GM19452 (cell line): ENCODE results near the gene ATOSA.

Experiments
- ATAC-seq: cut with Tn5 transposase; IDR thresholded peaks from one replicate; pipeline ENCODE4 v1.9.1; 2021; ENCODE audit not compliant: unreplicated experiment

ATOSA gene

DNA sequence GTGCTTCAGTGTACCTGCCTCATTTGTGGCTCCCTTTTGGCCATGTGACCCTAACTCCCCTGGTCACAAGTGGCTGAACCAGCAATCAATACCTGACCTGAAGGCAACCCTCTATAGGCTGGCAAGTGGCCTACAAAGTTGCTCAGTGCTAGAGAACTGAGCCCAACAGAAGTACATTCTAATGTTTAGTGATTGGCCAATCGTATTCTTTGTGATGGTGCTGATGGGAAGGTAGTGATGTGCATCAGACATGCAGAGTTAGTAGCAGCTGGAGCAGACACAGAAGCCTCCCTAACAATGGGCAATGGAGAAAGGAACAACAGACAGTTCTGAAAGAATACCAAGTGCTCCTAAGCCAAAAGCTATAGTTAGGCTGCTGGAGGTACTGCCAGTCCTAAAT lies 10.4 kb upstream of the ATOSA start:
- ATAC-seq: no peak

DNA sequence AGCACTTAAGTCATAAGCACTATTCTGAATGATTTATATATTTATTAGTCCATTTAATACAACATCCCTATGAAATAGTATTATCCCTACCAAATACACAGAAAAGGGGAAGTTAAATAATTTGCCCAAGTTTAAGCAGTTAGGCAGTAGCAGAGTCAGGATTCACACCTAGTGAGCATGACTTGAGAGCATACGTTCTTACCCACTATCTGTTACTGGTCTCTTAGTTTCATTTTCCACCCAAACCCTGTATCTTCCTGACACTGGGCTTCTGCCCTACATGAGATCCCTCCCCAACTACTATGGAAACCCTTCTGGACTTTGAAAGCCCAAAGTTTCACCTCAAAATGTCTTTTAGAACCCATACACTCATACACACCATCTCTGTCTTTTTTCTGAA lies 4.4 kb upstream of the ATOSA start:
- peak; percentile 69 for ATAC-seq

DNA sequence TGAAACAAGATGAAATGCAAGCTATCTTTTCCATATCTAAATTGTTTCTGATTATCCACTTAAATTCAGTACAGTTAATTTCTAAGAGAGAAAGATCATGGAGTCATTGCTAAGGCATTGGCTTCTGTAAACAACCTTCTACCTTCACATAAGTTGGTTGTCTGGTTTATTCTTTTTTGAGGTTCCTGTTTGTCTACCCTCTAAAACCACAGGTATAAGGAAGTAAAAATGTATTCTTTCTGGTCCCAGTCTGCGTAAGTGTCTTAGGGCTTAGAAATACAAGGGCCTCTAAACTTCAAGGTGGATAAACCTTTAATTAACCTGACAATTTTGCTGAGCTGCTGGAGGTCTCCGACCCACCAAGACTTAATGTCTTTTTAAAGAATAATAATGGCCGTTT lies 3.6 kb upstream of the ATOSA start:
- ATAC-seq: no peak

DNA sequence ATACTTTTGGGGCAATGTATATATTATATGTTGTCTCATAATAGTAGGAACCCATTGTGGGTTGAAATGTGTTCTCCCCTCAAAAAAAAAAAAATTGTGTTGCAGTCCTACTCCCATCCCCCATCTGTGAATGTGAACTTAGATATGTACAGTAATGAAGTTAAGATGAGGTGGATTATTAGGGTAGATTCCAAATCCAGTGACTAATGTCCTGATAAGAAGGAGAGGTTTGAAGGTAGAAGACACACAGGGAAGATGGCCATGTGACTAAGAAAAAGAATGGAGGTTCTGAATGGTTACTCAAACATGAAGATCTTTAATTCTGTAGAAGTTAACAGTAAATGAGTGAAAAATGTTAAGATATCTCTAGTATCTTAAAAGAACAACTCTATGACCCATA lies 3.0 kb upstream of the ATOSA start:
- ATAC-seq: no peak

DNA sequence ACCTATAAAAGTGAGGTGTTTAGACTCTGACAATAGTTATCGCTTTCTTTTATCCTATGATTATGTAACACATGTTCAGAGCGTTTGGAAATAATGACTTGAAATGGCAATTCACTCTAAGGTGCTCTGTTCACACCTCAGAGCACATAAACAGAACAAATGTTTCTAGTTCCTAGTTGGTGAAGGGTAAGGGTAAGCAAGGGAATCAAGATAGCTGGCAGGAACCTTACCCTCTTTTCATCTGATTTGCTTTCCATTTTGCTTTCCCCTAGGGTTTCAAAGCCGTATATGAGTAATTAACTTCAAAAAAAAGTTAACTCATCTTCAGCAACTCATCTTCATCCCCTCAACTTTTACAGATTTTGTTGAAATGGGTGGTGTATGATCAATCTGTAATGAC lies 2.3 kb upstream of the ATOSA start:
- no peak for ATAC-seq

DNA sequence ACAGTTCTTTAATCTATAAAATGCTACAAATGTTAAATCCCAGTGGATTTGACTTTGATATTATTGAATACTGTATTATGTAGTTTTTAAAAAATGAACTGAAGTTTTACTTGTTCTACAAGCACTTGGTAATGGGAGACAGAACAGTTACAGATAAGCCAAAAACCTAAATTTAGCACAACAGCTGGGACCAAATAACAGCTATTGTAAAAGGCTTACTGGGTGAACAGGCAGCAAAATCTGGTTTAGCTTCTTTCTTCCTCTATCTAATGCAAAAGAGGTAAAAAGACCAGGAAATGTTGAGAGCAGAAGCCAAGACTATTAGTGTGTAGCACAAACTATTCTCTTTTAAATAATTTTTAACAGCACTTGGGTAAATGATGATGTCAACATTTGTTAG lies 1.6 kb upstream of the ATOSA start:
- no peak for ATAC-seq

DNA sequence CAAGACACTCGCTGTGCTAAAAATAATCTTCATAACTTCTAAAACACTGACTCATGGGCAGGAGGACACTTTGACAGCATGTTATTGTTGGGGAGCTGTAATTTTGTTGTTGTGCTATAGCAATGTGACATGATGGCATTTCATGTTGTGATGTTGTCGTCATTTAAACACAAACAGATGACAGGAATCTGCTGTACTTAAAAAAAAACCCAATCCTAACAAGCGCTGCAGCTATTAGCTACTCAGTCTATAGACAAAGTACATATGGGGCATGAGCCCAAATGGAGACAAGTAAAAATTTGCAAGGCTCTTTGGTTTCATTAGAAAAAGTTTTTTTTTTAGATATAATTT lies 828 bp upstream of the ATOSA start:
- ATAC-seq: no peak

DNA sequence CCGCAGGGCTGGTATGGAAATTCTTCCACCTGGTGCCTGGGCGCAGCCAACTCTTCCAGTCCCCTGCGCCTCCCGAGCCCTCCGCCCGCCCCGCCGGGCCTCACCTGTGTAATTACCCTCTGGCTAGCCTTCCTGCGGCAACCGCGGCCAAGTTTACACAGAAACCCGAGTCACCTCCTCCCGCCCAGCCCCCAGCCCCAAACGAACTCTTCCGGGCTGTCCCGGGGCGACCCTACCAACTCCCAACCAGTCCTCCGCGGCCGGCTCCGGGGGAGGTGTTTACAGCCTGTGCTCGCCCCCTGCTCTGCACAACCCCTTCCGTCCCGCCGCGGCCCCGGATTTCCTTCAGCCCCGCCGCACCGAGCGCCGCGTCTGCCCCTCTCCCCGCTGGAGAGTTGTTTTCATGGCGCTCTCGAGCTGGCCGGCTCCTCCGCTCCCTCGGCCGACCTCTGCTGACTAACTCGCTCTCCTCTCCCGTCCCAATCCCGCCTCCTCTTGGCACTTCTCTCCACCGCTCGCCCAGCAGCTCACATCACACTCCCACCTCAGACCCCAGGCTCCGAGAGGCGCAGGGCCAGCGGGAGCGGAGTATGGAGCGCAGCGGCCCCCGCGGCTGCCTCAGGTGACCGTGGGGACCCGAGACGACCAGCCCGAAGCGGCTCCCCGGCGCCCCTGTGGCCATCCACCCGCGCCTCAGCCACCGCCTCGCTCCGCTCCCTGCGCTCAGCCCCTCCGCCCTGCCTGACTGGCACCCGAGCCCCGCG lies 538 bp downstream of the ATOSA start:
- ATAC-seq: peak; percentile 18

DNA sequence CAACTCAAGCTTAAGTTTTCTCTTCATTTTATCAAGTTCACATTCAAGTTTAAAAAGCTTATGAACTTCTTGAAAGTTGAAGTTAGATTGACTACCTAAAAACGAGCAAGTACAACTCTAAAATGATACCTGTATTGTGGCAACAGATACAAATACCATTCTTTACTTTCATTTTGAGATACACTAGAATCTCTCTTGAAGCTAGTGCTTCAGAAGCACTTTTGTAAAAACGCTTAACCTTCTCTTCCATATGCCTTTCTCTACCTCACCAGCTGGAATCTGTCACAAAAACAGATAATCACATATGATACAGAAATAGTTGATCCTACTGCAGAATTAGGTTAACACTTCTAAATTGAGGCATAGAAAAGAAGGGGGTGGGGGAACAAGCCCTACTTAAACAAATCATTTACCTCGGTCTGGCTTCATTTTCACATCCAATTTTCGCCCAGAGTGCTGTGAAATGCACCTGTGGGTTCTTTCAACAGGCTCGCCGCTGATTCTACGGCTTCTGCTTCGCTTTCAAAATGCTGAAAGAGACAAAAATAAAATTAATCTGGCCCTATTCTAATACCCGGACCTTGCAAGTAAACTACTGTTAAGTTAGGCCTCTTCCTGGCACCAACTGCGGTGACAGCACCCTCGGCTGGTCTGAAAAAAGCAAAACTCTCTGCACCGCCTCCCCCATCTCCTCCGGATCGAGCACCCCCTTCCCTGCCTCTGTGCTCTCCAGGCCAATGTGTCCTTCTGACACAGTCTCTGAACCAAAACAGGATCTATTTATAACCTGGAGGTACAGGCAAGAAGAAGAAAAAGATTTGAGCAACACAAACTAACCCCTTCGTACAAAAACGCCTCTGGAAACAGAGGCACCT lies 1.4 kb downstream of the ATOSA start:
- peak; percentile 32 for ATAC-seq

DNA sequence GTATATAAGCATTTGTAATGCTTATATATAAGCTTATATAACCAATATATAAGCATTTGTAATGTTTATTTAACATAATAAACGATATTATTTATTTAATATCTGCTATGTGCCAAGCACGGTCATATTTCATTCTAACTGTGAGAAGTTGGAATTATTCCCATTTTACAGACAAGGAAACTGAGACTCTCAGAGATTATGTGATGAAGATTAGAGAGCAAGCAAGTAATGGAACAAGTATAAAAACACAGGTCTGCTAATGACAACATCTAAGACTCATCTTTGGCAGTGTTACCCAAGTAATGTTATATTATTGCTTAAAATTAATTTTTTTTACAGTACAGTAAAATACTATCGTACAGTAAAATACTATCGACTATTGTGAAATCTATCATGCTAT lies 4.4 kb downstream of the ATOSA start:
- no peak for ATAC-seq

DNA sequence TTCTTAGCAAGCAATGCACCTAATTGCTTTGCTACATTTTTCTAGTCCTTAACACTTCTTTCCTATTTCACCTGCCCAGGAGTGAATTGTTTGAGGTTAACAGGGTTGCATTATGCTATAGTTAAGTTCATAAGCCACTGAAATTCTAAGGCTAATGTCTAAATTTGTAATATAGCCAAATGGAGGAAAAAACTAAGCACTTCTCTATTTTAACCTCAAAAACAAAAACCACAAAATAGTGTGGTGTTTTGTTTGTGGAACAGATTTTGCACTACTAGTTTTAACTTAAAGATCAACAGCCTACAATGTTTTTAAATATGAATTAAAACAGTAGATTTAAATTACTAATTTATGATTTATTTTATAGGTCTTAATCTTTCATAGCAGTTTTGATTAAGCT lies 5.5 kb downstream of the ATOSA start:
- ATAC-seq: no peak

DNA sequence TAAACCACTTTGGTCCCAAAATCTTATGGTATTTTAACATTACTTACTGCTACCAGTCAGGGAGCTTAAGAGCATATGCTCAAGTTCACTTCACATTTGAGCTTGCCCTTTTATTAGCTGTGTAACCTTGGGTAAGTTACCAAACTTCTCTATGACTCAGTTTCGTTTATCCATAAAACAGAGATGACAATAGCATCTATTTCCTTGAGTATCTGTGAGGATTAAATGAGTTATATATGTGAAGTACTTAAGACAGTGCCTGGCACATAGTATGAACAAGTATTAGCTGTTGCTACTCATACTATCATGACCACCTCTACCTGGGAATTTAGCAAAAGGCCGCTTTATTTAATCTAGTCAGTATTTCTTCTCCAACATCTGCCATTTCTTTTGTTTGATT lies 5.9 kb downstream of the ATOSA start:
- no peak for ATAC-seq

DNA sequence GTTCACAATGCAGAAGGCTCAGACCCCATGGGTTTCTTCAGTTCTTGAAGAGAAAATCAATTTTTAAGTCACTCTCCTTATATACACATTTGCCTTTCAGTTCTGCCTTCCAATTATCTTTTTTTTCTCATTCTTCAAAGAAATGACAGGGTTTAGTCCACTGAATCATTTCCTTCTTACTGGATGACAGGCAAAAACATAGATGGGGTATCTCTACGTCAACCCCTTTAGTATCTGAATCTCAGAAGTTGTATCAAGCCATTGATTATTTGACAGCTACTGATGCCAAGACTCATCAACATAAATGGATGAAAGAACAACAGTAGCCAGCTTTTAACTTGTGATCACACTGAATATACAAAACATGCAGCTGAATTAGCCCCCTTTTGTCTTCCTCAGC lies 6.5 kb downstream of the ATOSA start:
- ATAC-seq: no peak

DNA sequence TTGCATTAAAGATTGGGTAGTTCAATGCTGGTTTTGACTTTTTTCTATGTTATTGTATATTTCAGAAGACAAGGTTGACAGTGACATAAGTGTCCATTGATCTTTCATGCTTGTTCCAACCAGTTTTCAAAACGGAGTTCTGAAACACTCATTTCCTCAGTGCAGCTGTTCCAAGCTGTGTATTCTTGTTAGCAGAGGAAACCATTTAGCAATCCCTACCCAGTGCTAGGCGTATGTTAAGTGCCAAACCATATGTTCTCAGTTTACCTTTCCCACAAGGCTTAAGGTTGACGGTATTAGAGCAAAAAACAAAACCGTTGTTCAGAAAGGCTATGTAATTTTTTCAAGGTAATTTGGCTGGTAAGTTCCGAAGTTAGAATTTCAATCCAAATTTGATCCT lies 9.1 kb downstream of the ATOSA start:
- ATAC-seq: no peak

DNA sequence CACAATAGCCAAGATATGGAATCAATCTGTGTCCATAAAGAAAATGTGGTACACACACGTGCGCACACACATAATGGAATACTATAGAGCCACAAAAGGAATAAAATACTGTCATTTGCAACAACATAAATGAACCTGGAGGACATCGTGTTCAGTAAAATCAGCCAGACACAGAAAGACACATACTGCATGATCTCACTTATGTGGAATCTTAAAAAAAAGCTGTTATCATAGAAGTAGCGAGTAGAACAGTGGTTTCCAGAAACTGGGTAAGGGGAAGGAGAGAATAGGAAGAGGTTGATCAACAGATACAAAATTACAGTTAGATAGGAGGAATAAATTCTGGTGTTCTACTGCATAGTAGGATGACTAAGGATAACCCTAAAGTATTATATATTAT lies 11.1 kb downstream of the ATOSA start:
- no peak for ATAC-seq

DNA sequence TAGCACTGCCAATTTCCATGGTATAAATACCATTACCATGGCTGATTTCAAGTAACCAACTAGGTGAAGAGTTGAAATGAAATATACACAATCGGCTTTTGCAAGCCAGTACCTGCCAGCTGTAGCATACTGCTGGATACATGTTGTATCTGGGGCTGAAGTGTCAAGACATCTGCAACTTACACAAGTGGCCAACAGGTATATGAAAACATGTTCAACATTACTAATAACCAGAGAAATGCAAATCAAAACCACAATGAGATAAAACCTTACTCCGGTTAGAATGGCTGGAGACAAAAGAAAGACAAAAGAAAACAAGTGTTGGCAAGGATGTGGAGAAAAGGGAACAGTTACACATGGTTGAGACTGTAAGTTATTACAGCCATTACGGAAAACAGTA lies 11.6 kb downstream of the ATOSA start:
- ATAC-seq: peak; percentile 73

DNA sequence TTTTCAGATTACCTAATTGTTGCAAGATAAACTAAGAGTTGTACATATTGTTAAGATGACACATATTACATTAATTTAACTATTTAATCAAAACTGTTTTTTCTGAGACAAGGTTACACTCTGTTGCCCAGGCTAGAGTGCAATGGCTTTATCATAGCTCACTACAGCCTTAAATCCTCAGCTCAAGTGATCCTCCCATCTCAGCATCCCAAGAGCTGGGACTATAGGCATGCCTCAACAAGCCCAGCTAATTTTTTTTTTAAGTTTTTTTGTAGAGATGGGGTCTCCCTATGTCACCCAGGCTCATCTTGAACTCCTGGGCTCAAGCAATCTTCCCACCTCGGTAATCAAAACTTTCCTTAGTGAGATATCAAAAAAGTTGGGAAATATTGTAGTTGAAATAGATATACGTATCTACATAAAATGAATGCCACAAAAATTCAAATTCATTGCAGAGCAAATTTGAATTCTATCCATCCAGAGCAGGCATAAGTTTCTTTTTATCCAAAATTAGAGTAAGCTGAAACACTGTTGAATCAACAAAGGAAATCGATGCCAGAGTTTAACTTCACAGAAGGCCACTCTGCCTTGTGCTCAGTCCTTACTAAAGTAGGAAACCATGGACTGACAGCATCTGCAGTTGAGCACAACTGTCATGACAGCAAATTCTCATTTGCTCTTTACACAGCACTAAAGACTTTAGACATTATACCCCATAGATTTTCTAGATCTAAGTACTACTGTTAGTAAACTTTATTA lies 15.5 kb downstream of the ATOSA start:
- no peak for ATAC-seq

DNA sequence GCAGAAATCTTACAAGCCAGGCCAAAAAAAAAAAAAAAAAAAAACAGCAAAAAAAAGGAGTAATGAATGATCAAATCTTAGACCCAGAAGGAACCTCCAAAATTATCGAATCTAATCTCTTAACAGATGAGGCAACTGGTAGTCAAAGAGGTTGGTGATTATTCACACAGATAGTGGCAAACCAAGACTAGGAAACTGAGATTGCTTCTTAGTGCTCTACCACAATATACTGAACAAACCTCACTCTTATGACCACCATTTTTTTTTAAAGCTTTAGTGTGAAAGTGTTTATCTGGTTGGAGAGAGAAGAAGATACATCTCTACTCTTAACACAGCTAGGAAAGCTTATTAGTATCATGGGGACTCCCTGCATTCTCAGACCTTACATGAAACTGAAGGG lies 17.3 kb downstream of the ATOSA start:
- ATAC-seq: no peak

DNA sequence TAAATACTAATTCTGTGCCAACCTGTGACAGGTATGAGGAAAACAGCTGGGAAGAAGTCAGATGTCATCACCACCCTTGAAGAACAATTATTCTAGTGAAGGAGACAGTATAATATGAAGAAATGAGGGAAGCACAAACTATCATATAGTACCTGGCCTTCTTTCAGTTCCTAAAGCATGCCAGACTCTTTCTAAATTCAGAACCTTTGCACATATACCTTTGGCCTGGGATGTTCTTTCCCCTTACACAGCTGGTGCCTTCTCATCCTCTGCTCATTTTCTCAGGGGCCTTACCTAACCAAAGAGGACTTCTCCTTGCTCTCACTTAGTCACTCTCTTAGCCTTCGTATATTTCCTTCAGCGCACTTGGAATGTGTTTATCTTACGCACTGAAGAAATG lies 19.0 kb downstream of the ATOSA start:
- no peak for ATAC-seq

DNA sequence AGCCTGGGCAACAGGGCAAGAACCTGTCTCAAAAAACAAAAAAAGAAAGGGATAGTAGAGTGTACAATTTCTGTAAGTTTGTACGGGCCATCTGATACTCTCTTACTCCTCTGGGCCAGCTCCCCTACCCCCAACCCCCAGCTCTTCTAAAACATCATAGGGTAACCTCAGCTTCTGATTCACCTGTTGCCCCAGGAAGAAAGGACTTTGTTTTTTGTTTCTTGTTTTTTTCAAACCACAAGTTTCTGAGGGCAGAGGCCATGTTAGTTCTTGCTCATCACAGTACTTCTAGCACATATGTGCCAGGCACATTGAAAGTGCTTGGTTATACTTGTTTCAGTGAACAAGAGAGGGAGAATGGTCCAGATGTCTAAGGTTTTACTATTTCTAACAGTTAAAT lies 20.2 kb downstream of the ATOSA start:
- peak; percentile 88 for ATAC-seq

DNA sequence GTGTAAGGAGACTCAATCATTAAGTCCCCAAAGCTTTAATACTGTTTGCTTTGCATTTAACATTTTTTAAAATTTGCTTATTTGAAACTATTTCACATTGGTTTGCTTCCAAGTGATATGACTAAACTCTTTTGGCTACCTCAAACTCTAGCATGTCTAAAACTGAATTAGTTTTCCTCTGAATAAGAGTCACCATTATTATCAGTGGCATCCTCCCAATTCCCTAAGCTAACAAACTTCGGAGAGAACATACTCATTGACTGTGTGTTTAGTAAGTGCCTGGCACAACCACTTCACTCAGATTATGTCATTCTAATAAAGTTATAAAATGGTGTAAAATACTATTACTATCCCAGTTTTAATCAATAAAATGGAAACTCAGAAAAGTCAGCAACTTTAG lies 21.9 kb downstream of the ATOSA start:
- ATAC-seq: no peak

DNA sequence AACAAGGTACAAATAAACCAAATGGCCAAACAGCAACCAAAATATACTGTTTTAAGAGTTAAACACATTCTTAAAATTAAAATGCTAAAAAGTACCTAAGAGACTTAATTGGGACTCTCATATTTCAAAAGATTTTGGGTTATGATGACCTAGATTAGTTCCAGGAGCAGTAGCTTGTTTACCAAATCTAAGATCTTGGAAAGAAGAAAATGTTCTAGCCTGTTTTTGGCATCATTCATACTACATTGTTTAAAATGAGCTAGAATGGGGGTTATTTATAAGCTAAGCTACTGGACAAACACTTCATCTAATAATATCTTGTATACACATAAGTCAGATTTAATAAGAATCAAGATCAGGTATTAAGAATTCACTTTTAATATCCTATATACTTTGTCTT lies 22.8 kb downstream of the ATOSA start:
- no peak for ATAC-seq
